Keratinocyte (primary cell): ENCODE data around the gene CEP20. TPM values are rescaled to one million over a fixed set of nuclear protein-coding genes. Genes with fewer than 3 reads are reported as not detected.
A peak's percentile ranks its signal among the peaks of the same experiment; 100 is the strongest.

ENCODE experiments used
- DNase-seq: peaks from one replicate; pipeline ENCODE4 v3.0.0-alpha.2; 2011; ENCODE audit warnings: low read depth, missing footprints, low spot score
- FAIRE-seq: peaks from 2 replicates; lab custom pipeline; 2011; peaks lifted over from hg19 to GRCh38; lab: Jason Lieb, UNC
- H2AFZ ChIP-seq: 2 replicates; pipeline ENCODE4 v1.6.0; 2012; ENCODE audit warnings: low read length, control low read depth, inconsistent platforms; ENCODE audit not compliant: control insufficient read depth
- H3K27ac ChIP-seq: 2 replicates; pipeline ENCODE4 v1.5.1; 2011; ENCODE audit warnings: low read length; ENCODE audit not compliant: control insufficient read depth, insufficient read depth
- H3K27me3 ChIP-seq: 3 replicates; pipeline ENCODE4 v1.6.0; 2011; ENCODE audit warnings: low read length; ENCODE audit not compliant: control insufficient read depth, insufficient read depth; ENCODE audit errors: extremely low read depth
- H3K36me3 ChIP-seq, 2 experiments: 2 replicates in 1 of 2; 3 replicates in 1 of 2; pipeline ENCODE4 v1.5.1; 2011; ENCODE audit warnings: low read length in 2 of 2, mild to moderate bottlenecking in 1 of 2; ENCODE audit not compliant: control insufficient read depth in 2 of 2, insufficient read depth in 2 of 2; ENCODE audit errors: extremely low read depth in 1 of 2
- H3K4me1 ChIP-seq: 3 replicates; pipeline ENCODE4 v1.5.1; 2011; ENCODE audit warnings: low read length; ENCODE audit not compliant: control insufficient read depth, insufficient read depth; ENCODE audit errors: extremely low read depth
- H3K4me2 ChIP-seq: 3 replicates; pipeline ENCODE4 v1.6.0; 2011; ENCODE audit warnings: low read depth, low read length; ENCODE audit not compliant: control insufficient read depth, insufficient read depth; ENCODE audit errors: extremely low read depth
- H3K4me3 ChIP-seq, 3 experiments: fragments of 200-600 bp in 1 of 3; sonication (generic) in 1 of 3; 2 replicates in 2 of 3; 3 replicates in 1 of 3; pipeline ENCODE4 v1.5.1; 2011 to 2016; ENCODE audit warnings: low read length in 3 of 3, mild to moderate bottlenecking in 3 of 3, control low read depth in 2 of 3, inconsistent platforms in 1 of 3, low read depth in 1 of 3, mixed read lengths in 1 of 3, mixed run types in 1 of 3, moderate library complexity in 1 of 3; ENCODE audit not compliant: control insufficient read depth in 2 of 3, insufficient read depth in 2 of 3; ENCODE audit errors: extremely low read depth in 1 of 3
- H3K79me2 ChIP-seq: 2 replicates; pipeline ENCODE4 v1.6.0; 2012; ENCODE audit warnings: low read length; ENCODE audit not compliant: control insufficient read depth, insufficient read depth
- H3K9ac ChIP-seq: 3 replicates; pipeline ENCODE4 v1.6.0; 2011; ENCODE audit warnings: low read length; ENCODE audit not compliant: control insufficient read depth, insufficient read depth; ENCODE audit errors: extremely low read depth
- H3K9me1 ChIP-seq: 3 replicates; pipeline ENCODE4 v1.6.0; 2011; ENCODE audit warnings: low read length; ENCODE audit not compliant: control insufficient read depth, insufficient read depth; ENCODE audit errors: extremely low read depth
- H3K9me3 ChIP-seq: 2 replicates; pipeline ENCODE4 v1.5.1; 2012; ENCODE audit warnings: low read depth, low read length; ENCODE audit not compliant: control insufficient read depth
- H4K20me1 ChIP-seq: 3 replicates; pipeline ENCODE4 v1.6.0; 2011; ENCODE audit warnings: low read length; ENCODE audit not compliant: control insufficient read depth, insufficient read depth; ENCODE audit errors: extremely low read depth
- CTCF ChIP-seq, 3 experiments: IDR thresholded peaks in 1 of 3; conservative IDR thresholded peaks in 1 of 3; optimal IDR thresholded peaks in 1 of 3; 2 replicates in 2 of 3; 3 replicates in 1 of 3; pipeline versions ENCODE3 to v1.5.1; 2011; ENCODE audit warnings: low read length in 3 of 3, mild to moderate bottlenecking in 3 of 3, moderate library complexity in 2 of 3, control low read depth in 1 of 3, inconsistent platforms in 1 of 3; ENCODE audit not compliant: insufficient read depth in 2 of 3; ENCODE audit errors: extremely low read depth in 1 of 3
- EZH2 ChIP-seq: IDR thresholded peaks from one replicate; pipeline ENCODE4 v1.6.1; 2012; ENCODE audit warnings: inconsistent platforms, mild to moderate bottlenecking, low read length, moderate library complexity
- dilution Hi-C: fragments of 300-500 bp; cut with MboI; formaldehyde crosslinking; loops from one replicate; pipeline ENCODE4 v1.7.0; 2020; ENCODE audit warnings: low sequenced_read_pairs; ENCODE audit not compliant: extremely low pct_ligation_motif_present
- polyA plus RNA-seq, 5 experiments: library from polyadenylated mRNA; depleted of rRNA in 3 of 5; stranded (reverse) in 3 of 5; stranded (forward) in 1 of 5; unstranded in 1 of 5; fragments of >200 nt; gene quantifications; 1 replicate in 1 of 5; 2 replicates in 3 of 5; 3 replicates in 1 of 5; pipeline versions ENCODE4 v1.2.1 to v1.2.3, GENCODE V29; 2011 to 2012; ENCODE audit warnings: missing spikeins in 2 of 5, low read depth in 1 of 5, low replicate concordance in 1 of 5

Gene CEP20
- polyA plus RNA-seq, 1 donor (not counting 4 experiments of a cell fraction or from before 2014, with no cell fraction given), result 44.1 TPM

GRCh38 chr16:15874745-15875314, 13.6 kb downstream of the CEP20 start:
- Histone ChIP-seq H3K79me2 (peaks cover 5% of the 10 kb centered on the region), H3K36me3 (peaks cover 10 to 14% of the 10 kb centered on the region in 2 experiments), H3K4me3 (no peak overlapping the region), H3K9ac (no peak overlapping the region), H3K9me3 (no peaks in the 10 kb centered on the region), H4K20me1 (no peaks in the 10 kb centered on the region), H3K4me1 (peaks cover 9% of the 10 kb centered on the region), H3K27ac (peak overlapping the region; percentile 54), H3K9me1 (no peaks in the 10 kb centered on the region), H2AFZ (peak overlapping the region; percentile 82), H3K27me3 (no peaks in the 10 kb centered on the region), H3K4me2 (no peak overlapping the region)
- FAIRE-seq (peak; percentile 67), DNase-seq (no peak)
- TF ChIP-seq CTCF (optimal IDR thresholded peaks at IDR 0.05 in 1 of 3, IDR thresholded peaks at IDR 0.05 in 1 of 3, conservative IDR thresholded peaks at IDR 0.05 in 1 of 3; ENCODE audit: extremely low read depth in 1 of 3, insufficient read depth in 2 of 3, low read length in 3 of 3) (peak; percentile 82 to 89 (median 83)), EZH2 (no peak)
- dilution Hi-C loops, result loop anchor here (25.0 kb wide), 1 partner anchor 112 kb away; no protein-coding TSS in a partner anchor

GRCh38 chr16:15873737-15874136, 14.7 kb downstream of the CEP20 start:
- no peaks in the 10 kb centered on the region for H4K20me1 ChIP-seq
- H3K36me3 ChIP-seq, result peaks cover 8 to 12% of the 10 kb centered on the region in 2 experiments
- H3K4me1 ChIP-seq, result no peaks in the 10 kb centered on the region
- TF ChIP-seq CTCF (optimal IDR thresholded peaks at IDR 0.05 in 1 of 3, IDR thresholded peaks at IDR 0.05 in 1 of 3, conservative IDR thresholded peaks at IDR 0.05 in 1 of 3; ENCODE audit: extremely low read depth in 1 of 3, insufficient read depth in 2 of 3, low read length in 3 of 3) (no peak), EZH2 (no peak)
- dilution Hi-C loops, result no loop called here
- no peak overlapping the region for H3K9ac ChIP-seq
- H3K4me2 ChIP-seq, result no peak overlapping the region
- no peaks in the 10 kb centered on the region for H3K9me1 ChIP-seq
- H3K4me3 ChIP-seq, result no peak overlapping the region
- no peaks in the 10 kb centered on the region for H3K27me3 ChIP-seq
- FAIRE-seq (no peak), DNase-seq (no peak)
- no peaks in the 10 kb centered on the region for H3K9me3 ChIP-seq
- no peak overlapping the region for H2AFZ ChIP-seq
- H3K79me2 ChIP-seq, result peaks cover 2% of the 10 kb centered on the region
- no peak overlapping the region for H3K27ac ChIP-seq
